ENCODE measurements around the gene AKAP8. TPM values are rescaled to one million over a fixed set of nuclear protein-coding genes. Genes with fewer than 3 reads are reported as not detected.
A peak's percentile ranks its signal among the peaks of the same experiment; 100 is the strongest.

AKAP8 gene
- 10 to 100 TPM; 10.1 to 19.6 TPM for total RNA-seq
- 10 to 100 TPM; 23.1 to 29.1 TPM for polyA plus RNA-seq (ENCODE audit: insufficient read length in 2 of 2)
- long read RNA-seq, donor 1, partial matches to known transcripts = 0 of 1 reads
- long read RNA-seq, donor 1, other reads (novel, unspliced or antisense) = 0 of 1 reads
- long read RNA-seq, donor 2 = 0 reads
- long read RNA-seq, donor 3 = 0 reads
- long read RNA-seq, donor 4 = 0 reads

DNA sequence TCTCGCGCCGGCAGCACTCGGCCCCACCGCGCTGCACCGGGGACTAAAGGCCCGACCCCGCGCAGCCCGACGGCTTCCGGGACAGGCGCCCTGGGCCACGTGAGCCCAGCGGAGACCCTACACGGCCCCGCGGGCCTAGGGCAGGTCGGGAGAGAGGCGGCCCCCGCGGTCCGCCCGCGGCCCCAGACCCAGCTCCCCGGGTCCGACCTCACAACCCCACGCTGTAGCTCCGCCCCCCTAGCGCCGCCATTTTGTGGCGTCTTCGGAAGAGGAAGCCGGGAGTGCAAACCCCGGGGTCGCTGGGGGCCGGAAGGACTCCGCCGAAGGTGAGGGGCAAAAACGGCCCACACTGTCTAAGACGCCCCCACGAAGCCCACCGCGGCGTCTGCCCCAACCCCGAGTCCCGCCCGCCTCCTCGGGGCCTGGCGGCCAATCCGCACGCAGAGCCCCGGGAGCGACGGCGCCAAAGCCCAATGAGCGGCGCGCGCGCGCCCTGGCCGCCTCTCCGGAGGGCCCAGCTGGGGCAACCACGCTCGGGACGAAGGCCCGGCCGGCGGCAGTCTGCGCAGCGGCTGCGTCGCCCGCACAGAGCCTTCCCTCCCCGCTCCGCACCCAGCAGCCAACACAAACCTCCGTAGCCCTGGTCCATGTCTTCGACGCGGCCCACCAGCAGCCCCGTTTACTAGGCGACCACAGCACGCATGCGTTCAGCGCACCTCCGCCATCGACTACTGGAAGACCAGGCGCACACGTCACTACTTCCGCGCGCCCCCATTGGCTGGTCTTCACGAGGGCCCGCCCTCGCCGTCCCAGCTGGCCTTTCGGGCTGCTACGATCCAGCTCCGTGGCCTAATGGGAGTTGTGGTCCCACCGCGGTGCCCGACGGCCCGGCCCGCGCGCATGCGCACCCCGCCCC is at the start of gene AKAP8:
Gene AKAP8 (minus strand): TSS at position 705 of the 916 bp plus-strand sequence. CDS start 56 bp downstream, at position 649.
- no peaks in the 10 kb centered on the region for H3K27me3 ChIP-seq (ENCODE audit: control insufficient read depth, insufficient read depth, low read length)
- H3K36me3 ChIP-seq (ENCODE audit: control insufficient read depth, insufficient read depth, low read length) = peaks cover 16% of the 10 kb centered on the region
- H3K9me3 ChIP-seq (ENCODE audit: control insufficient read depth, insufficient read depth, low read length) = no peaks in the 10 kb centered on the region
- DNase-seq (ENCODE audit: low read depth in 4 of 6, low spot score in 6 of 6) = peak; percentile 93 to 99 (median 97)
- WGBS (ENCODE audit: insufficient coverage) = under 1% methylated on average over 109 of the region's 111 CpGs
- H3K27ac ChIP-seq (ENCODE audit: low read depth, low read length) = peak within 1 kb of the TSS; percentile 94
- peaks cover 33% of the 10 kb centered on the region for H3K4me1 ChIP-seq (ENCODE audit: control insufficient read depth, insufficient read depth, low read length)
- peak within 1 kb of the TSS; percentile 85 for H3K4me3 ChIP-seq (ENCODE audit: low read depth, low read length)

- peaks cover 29% of the 10 kb centered on the region for H3K4me1 ChIP-seq (ENCODE audit: control insufficient read depth, insufficient read depth, low read length)
- H3K36me3 ChIP-seq (ENCODE audit: control insufficient read depth, insufficient read depth, low read length) = peaks cover 80% of the 10 kb centered on the region
- no peak overlapping the region for H3K27ac ChIP-seq (ENCODE audit: low read depth, low read length)
- no peaks in the 10 kb centered on the region for H3K9me3 ChIP-seq (ENCODE audit: control insufficient read depth, insufficient read depth, low read length)
- DNase-seq (ENCODE audit: low read depth in 4 of 6, low spot score in 6 of 6) = no peak
- no peak overlapping the region for H3K4me3 ChIP-seq (ENCODE audit: low read depth, low read length)
- 95% methylated on average over 31 of the region's 35 CpGs for WGBS (ENCODE audit: insufficient coverage)
- no peaks in the 10 kb centered on the region for H3K27me3 ChIP-seq (ENCODE audit: control insufficient read depth, insufficient read depth, low read length)
Measured at GRCh38 chr19:15427991-15428471, 48.4 kb upstream of the AKAP8 start.

DNA sequence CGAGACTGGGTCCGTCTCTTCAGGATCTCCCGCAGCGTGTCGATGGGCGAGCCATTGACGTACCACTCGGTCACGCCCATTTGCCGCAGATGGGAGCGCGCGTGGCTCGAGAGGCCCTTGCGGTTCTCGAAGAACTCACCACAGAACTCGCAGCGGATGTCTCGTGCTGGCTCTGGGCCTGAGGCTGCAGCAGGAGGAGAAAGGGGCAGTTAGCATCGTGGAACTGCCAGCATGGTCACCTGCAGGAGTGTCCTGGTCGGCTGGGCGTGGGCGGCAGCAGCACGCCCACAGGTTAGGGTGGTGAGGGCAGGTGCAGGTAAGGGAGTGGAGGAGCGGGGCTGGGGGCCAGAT is 47.7 kb upstream of the AKAP8 start:
- peaks cover 33% of the 10 kb centered on the region for H3K4me1 ChIP-seq (ENCODE audit: control insufficient read depth, insufficient read depth, low read length)
- no peaks in the 10 kb centered on the region for H3K9me3 ChIP-seq (ENCODE audit: control insufficient read depth, insufficient read depth, low read length)
- no peaks in the 10 kb centered on the region for H3K27me3 ChIP-seq (ENCODE audit: control insufficient read depth, insufficient read depth, low read length)
- H3K4me3 ChIP-seq (ENCODE audit: low read depth, low read length) = no peak overlapping the region
- no peak overlapping the region for H3K27ac ChIP-seq (ENCODE audit: low read depth, low read length)
- no peak for DNase-seq (ENCODE audit: low read depth in 4 of 6, low spot score in 6 of 6)
- 98% methylated on average over 25 of the region's 25 CpGs for WGBS (ENCODE audit: insufficient coverage)
- peaks cover 87% of the 10 kb centered on the region for H3K36me3 ChIP-seq (ENCODE audit: control insufficient read depth, insufficient read depth, low read length)

GRCh38 chr19:15426485-15427349 is 47.1 kb upstream of the AKAP8 start:
- Histone ChIP-seq H3K27ac (ENCODE audit: low read depth, low read length) (no peak overlapping the region), H3K36me3 (ENCODE audit: control insufficient read depth, insufficient read depth, low read length) (peaks cover 93% of the 10 kb centered on the region), H3K4me1 (ENCODE audit: control insufficient read depth, insufficient read depth, low read length) (peaks cover 35% of the 10 kb centered on the region), H3K4me3 (ENCODE audit: low read depth, low read length) (no peak overlapping the region), H3K27me3 (ENCODE audit: control insufficient read depth, insufficient read depth, low read length) (no peaks in the 10 kb centered on the region), H3K9me3 (ENCODE audit: control insufficient read depth, insufficient read depth, low read length) (no peaks in the 10 kb centered on the region)
- 87% methylated on average over 16 of the region's 16 CpGs for WGBS (ENCODE audit: insufficient coverage)
- DNase-seq (ENCODE audit: low read depth in 4 of 6, low spot score in 6 of 6) = no peak

DNA sequence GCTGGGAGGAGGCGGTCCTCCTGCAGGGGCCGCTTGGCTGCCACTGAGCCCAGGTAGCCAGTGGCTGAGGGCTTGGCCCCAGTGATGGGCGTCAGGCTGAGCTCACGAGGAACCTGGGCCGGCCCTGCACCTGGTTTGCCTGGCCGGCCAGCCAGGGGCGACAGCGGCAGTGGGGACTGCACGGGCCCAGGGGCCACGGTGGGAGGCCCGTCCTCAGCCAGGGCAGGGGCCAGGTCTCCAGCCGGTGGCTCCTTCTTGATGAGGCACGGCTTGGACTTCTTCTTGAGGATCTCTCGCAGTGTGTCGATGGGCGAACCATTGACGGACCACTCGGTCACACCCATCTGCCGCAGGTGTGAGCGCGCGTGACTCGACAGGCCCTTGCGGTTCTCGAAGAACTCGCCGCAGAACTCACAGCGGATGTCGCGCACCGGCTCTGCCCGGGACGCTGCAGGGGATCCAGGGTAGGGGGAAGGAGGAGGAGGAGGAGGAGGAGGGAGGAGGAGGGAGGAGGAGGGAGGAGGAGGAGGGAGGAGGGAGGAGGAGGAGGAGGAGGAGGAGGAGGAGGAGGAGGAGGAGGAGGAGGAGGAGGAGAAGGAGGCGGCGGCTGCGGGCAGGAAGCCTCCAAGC is 45.8 kb upstream of the AKAP8 start:
- Histone ChIP-seq H3K36me3 (ENCODE audit: control insufficient read depth, insufficient read depth, low read length) (peaks cover 91% of the 10 kb centered on the region), H3K4me1 (ENCODE audit: control insufficient read depth, insufficient read depth, low read length) (peaks cover 34% of the 10 kb centered on the region), H3K27me3 (ENCODE audit: control insufficient read depth, insufficient read depth, low read length) (no peaks in the 10 kb centered on the region), H3K27ac (ENCODE audit: low read depth, low read length) (no peak overlapping the region), H3K4me3 (ENCODE audit: low read depth, low read length) (no peak overlapping the region), H3K9me3 (ENCODE audit: control insufficient read depth, insufficient read depth, low read length) (no peaks in the 10 kb centered on the region)
- no peak for DNase-seq (ENCODE audit: low read depth in 4 of 6, low spot score in 6 of 6)
- WGBS (ENCODE audit: insufficient coverage) = 97% methylated on average over 24 of the region's 36 CpGs

DNA sequence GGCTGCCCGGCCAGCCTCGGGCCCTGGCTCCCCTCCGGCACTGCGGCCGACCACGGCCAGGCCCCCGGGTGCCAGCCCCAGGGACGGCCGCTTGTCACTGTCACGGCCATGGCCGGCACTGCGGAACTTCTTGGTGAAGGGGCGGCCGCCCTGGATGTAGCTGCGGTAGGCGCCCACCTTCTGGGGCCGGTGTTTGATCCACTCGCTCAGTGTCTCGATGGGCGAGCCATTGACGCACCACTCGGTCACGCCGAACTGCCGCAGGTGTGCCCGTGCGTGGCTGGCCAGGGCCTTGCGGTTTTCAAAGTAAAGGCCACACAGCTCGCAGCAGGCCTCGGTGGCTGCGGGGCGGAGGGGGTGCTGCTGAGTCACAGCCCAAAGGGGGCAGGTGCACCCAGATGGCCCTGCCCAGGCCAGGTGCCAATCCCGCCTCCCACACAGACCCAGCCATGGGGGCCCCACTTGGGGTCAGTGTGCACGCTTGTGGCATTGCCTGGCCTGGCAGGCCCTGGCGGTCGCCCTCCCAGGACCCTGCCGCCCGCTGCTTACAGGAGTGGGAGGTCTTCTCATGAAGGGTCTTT is 45.2 kb upstream of the AKAP8 start:
- no peaks in the 10 kb centered on the region for H3K9me3 ChIP-seq (ENCODE audit: control insufficient read depth, insufficient read depth, low read length)
- DNase-seq (ENCODE audit: low read depth in 4 of 6, low spot score in 6 of 6) = no peak

GRCh38 chr19:15424121-15424520 is 44.5 kb upstream of the AKAP8 start:
- Histone ChIP-seq H3K36me3 (ENCODE audit: control insufficient read depth, insufficient read depth, low read length) (peaks cover 81% of the 10 kb centered on the region), H3K4me1 (ENCODE audit: control insufficient read depth, insufficient read depth, low read length) (peaks cover 31% of the 10 kb centered on the region), H3K9me3 (ENCODE audit: control insufficient read depth, insufficient read depth, low read length) (no peaks in the 10 kb centered on the region), H3K27me3 (ENCODE audit: control insufficient read depth, insufficient read depth, low read length) (no peaks in the 10 kb centered on the region), H3K4me3 (ENCODE audit: low read depth, low read length) (no peak overlapping the region), H3K27ac (ENCODE audit: low read depth, low read length) (no peak overlapping the region)
- 97% methylated on average over 12 of the region's 13 CpGs for WGBS (ENCODE audit: insufficient coverage)
- DNase-seq (ENCODE audit: low read depth in 4 of 6, low spot score in 6 of 6) = no peak

More for the DNA sequence above, 45.2 kb upstream of the AKAP8 start:
- peaks cover 88% of the 10 kb centered on the region for H3K36me3 ChIP-seq (ENCODE audit: control insufficient read depth, insufficient read depth, low read length)
- no peaks in the 10 kb centered on the region for H3K27me3 ChIP-seq (ENCODE audit: control insufficient read depth, insufficient read depth, low read length)
- WGBS (ENCODE audit: insufficient coverage) = 99% methylated on average over 37 of the region's 38 CpGs
- H3K4me3 ChIP-seq (ENCODE audit: low read depth, low read length) = no peak overlapping the region
- H3K27ac ChIP-seq (ENCODE audit: low read depth, low read length) = no peak overlapping the region
- H3K4me1 ChIP-seq (ENCODE audit: control insufficient read depth, insufficient read depth, low read length) = peaks cover 27% of the 10 kb centered on the region

- H3K36me3 ChIP-seq (ENCODE audit: control insufficient read depth, insufficient read depth, low read length) = peaks cover 71% of the 10 kb centered on the region
- 100% methylated on average over 5 of the region's 6 CpGs for WGBS (ENCODE audit: insufficient coverage)
- no peaks in the 10 kb centered on the region for H3K9me3 ChIP-seq (ENCODE audit: control insufficient read depth, insufficient read depth, low read length)
- H3K27ac ChIP-seq (ENCODE audit: low read depth, low read length) = no peak overlapping the region
- H3K27me3 ChIP-seq (ENCODE audit: control insufficient read depth, insufficient read depth, low read length) = no peaks in the 10 kb centered on the region
- peaks cover 31% of the 10 kb centered on the region for H3K4me1 ChIP-seq (ENCODE audit: control insufficient read depth, insufficient read depth, low read length)
- DNase-seq (ENCODE audit: low read depth in 4 of 6, low spot score in 6 of 6) = no peak
- no peak overlapping the region for H3K4me3 ChIP-seq (ENCODE audit: low read depth, low read length)
Measured at GRCh38 chr19:15423130-15423529, 43.5 kb upstream of the AKAP8 start.
